Prostate gland (tissue), 2 donors: ENCODE measurements around the gene SLC25A52.

ENCODE experiments used
- CTCF ChIP-seq, 4 experiments: fragments of 200-600 bp in 2 of 4; fragments of 450-650 bp in 2 of 4; sonication (generic) in 2 of 4; IDR thresholded peaks; 1 replicate in 3 of 4; 2 replicates in 1 of 4; pipeline ENCODE4 v1.5.1; 2016 to 2019; ENCODE audit warnings: antibody characterized with exemption in 4 of 4, mild to moderate bottlenecking in 2 of 4, moderate library complexity in 2 of 4
- POLR2A ChIP-seq: fragments of 450-650 bp; IDR thresholded peaks from one replicate; pipeline ENCODE4 v1.6.1; 2016; ENCODE audit warnings: antibody characterized with exemption, mild to moderate bottlenecking

- TF ChIP-seq CTCF (IDR thresholded peaks at IDR 0.05) (no peak), POLR2A (no peak)
These were observed 16.2 kb downstream of the SLC25A52 start for GRCh38 chr18:31744321-31745067.
